ENCODE data around the gene LRP1-AS. TPM values are rescaled to one million over a fixed set of nuclear protein-coding genes. Genes with fewer than 3 reads are reported as not detected.

LRP1-AS gene
- total and polyA plus RNA-seq, 10 of the 15 experiments (the other 5 are each of a cell fraction or from before 2014, with no cell fraction given), result not detected

DNA sequence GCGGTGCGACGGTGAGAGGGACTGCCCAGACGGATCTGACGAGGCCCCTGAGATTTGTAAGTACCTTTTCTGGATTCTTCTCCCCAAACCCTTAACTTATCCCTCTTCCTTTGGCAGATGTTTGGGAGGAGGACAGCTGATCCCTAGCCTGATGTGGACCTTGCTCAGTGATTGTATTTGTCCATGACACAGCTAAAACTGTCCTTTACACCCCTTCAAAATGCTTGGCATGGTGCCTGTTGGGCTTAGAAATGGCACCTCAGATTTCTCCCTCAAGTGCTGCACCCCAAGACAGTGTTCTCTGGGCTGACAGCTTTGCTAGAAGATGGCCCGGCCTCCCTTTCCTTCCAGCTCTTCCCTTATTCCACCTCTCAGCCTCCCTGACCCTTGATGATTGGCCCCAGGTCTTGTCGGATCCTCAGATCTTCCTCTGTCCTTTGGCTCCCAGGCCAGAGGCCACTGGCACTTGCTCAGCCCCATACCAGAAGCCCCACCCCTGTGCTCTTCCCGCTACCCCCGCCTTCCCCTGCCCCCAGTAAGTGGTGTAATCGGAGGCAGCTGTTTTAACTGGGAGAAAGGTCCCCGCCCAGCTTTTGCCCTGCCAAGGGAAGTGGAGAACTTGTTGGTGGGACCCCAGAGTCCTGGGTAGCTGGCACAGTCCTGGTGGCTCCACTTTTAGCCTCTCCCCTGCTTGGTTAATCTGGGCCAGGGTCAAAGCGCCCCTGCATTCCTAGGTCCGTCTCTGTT is 8.7 kb downstream of the LRP1-AS start:
- intact Hi-C loops (cut with micrococcal nuclease; ENCODE audit: unreplicated experiment) (no loop called here), in situ Hi-C loops (cut with MboI) (no loop called here)
- DNase-seq (ENCODE audit: low read depth, low spot score), result no peak
- 48% methylated on average over 13 of the region's 13 CpGs for WGBS (ENCODE audit: insufficient coverage, insufficient replicate concordance, low lambda C conversion rate, missing lambda C conversion rate)
- ChIA-PET RAD21 (ENCODE audit: unreplicated experiment) (no interaction called here), POLR2A (no interaction called here), CTCF (interaction anchor here (1.1 to 1.2 kb wide), 2 partner anchors 14 to 44 kb away, joined by 3 to 4 read pairs; no protein-coding TSS in a partner anchor), SMC1A (ENCODE audit: uncharacterized antibody, unreplicated experiment) (no interaction called here)
- H4K20me1 ChIP-seq (ENCODE audit: control insufficient read depth, insufficient read depth), result no peaks in the 10 kb centered on the region
- BruUV-seq (replicated peaks), result no TSS peak
- ATAC-seq, result no peak
- no peaks in the 10 kb centered on the region for H3K36me3 ChIP-seq (ENCODE audit: control insufficient read depth in 2 of 2, insufficient read depth in 2 of 2, low read length in 1 of 2)
- no peaks in the 10 kb centered on the region for H3K4me1 ChIP-seq (ENCODE audit: control insufficient read depth, insufficient read depth, low read length)
- TF ChIP-seq YBX1 (IDR thresholded peaks at IDR 0.05), result no peak
- no peak for TF ChIP-seq IRF4 (IDR thresholded peaks at IDR 0.05; ENCODE audit: low read depth, low read length)
- no peak for TF ChIP-seq TCF3 (IDR thresholded peaks at IDR 0.05; ENCODE audit: borderline replicate concordance, insufficient read depth, low read depth, low read length)
- TF ChIP-seq MXI1 (IDR thresholded peaks at IDR 0.05; ENCODE audit: low read depth, low read length), result no peak
- no peak for TF ChIP-seq CTCF (IDR thresholded peaks at IDR 0.05 in 2 of 3, conservative IDR thresholded peaks at IDR 0.05 in 1 of 3; ENCODE audit: control insufficient read depth in 2 of 3, extremely low read depth in 1 of 3, insufficient read depth in 1 of 3, low read depth in 3 of 3, low read length in 3 of 3)
- no peak for TF ChIP-seq FOS (IDR thresholded peaks at IDR 0.05; ENCODE audit: borderline replicate concordance, extremely low read depth, insufficient read length)
- TF ChIP-seq CBFB (IDR thresholded peaks at IDR 0.05; ENCODE audit: low read depth), result no peak
- TF ChIP-seq ZNF274 (IDR thresholded peaks at IDR 0.05; ENCODE audit: insufficient read depth, insufficient read length), result no peak
- no peak for TF ChIP-seq ZNF384 (IDR thresholded peaks at IDR 0.05; ENCODE audit: borderline replicate concordance, low read depth, low read length)
- no peak for TF ChIP-seq ZBTB33 (IDR thresholded peaks at IDR 0.05)
- TF ChIP-seq, protein P1, sequence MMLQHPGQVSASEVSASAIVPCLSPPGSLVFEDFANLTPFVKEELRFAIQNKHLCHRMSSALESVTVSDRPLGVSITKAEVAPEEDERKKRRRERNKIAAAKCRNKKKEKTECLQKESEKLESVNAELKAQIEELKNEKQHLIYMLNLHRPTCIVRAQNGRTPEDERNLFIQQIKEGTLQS (IDR thresholded peaks at IDR 0.05; ENCODE audit: borderline replicate concordance, extremely low read depth, low read depth, low read length), result no peak
- no peak for TF ChIP-seq SMC3 (IDR thresholded peaks at IDR 0.05; ENCODE audit: borderline replicate concordance, low read length)
- TF ChIP-seq CHD4 (IDR thresholded peaks at IDR 0.05), result no peak
- no peak for TF ChIP-seq ZNF24 (IDR thresholded peaks at IDR 0.05)
- TF ChIP-seq SREBF1 (IDR thresholded peaks at IDR 0.05; ENCODE audit: low read length), result no peak
- TF ChIP-seq POU2F2 (IDR thresholded peaks at IDR 0.05; ENCODE audit: borderline replicate concordance, low read depth, low read length), result no peak
- no peak for TF ChIP-seq MYC (IDR thresholded peaks at IDR 0.05; ENCODE audit: insufficient read depth, insufficient read length, insufficient replicate concordance, low read length, severe bottlenecking)
- no peak for TF ChIP-seq TAF1 (IDR thresholded peaks at IDR 0.05; ENCODE audit: borderline replicate concordance, low read depth, low read length)
- TF ChIP-seq ZZZ3 (IDR thresholded peaks at IDR 0.05; ENCODE audit: control insufficient read depth, insufficient read length, low read depth), result no peak
- TF ChIP-seq, protein P2, sequence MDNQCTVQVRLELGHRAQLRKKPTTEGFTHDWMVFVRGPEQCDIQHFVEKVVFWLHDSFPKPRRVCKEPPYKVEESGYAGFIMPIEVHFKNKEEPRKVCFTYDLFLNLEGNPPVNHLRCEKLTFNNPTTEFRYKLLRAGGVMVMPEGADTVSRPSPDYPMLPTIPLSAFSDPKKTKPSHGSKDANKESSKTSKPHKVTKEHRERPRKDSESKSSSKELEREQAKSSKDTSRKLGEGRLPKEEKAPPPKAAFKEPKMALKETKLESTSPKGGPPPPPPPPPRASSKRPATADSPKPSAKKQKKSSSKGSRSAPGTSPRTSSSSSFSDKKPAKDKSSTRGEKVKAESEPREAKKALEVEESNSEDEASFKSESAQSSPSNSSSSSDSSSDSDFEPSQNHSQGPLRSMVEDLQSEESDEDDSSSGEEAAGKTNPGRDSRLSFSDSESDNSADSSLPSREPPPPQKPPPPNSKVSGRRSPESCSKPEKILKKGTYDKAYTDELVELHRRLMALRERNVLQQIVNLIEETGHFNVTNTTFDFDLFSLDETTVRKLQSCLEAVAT (IDR thresholded peaks at IDR 0.05), result no peak
- H2AFZ ChIP-seq (ENCODE audit: control insufficient read depth, low read depth, low read length), result no peak overlapping the region
- no peaks in the 10 kb centered on the region for H3K79me2 ChIP-seq (ENCODE audit: control insufficient read depth, insufficient read depth, low read length)
- no peak overlapping the region for H3K27ac ChIP-seq (ENCODE audit: control insufficient read depth, insufficient read depth)
- no peak overlapping the region for H3K9ac ChIP-seq (ENCODE audit: control insufficient read depth, insufficient read depth, low read length)
- H3K9me3 ChIP-seq (replicated peaks; ENCODE audit: control insufficient read depth, insufficient read depth, low read length), result no peaks in the 10 kb centered on the region
- H3K4me2 ChIP-seq (ENCODE audit: control insufficient read depth, insufficient read depth), result no peak overlapping the region
- FAIRE-seq, result no peak
- H3K27me3 ChIP-seq (replicated peaks in 1 of 2; ENCODE audit: control insufficient read depth in 2 of 2, insufficient read depth in 2 of 2, low read length in 1 of 2), result no peaks in the 10 kb centered on the region; a peak in 2 of 4 replicates
- H3K4me3 ChIP-seq, result no peak overlapping the region

Data from GM12878 (cell line).